Measurements from ENCODE around the gene SMIM27. TPM values are rescaled to one million over a fixed set of nuclear protein-coding genes. Genes with fewer than 3 reads are reported as not detected.

Gene SMIM27
- total and polyA plus RNA-seq, 11 donors, result 4.1 to 26.5 (median 14.2) TPM

DNA sequence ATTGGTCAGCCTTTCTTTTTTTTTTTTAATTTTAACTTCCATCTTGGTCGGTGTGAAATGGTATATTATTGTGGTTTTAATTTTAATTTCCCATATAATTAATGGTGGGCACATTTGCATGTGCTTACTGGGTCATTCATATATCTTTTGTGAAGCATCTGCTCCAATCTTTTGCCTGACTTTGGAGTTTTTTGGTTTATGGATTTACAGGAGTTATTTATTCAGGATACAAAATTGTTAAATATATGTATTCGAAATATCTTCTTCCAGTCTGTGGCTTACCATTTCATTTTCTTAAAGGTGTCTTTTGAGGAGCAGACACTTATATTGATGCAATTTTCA, 25.4 kb upstream of the SMIM27 start:
- no peak for TF ChIP-seq POLR2A (IDR thresholded peaks at IDR 0.05)
- TF ChIP-seq, protein P1, sequence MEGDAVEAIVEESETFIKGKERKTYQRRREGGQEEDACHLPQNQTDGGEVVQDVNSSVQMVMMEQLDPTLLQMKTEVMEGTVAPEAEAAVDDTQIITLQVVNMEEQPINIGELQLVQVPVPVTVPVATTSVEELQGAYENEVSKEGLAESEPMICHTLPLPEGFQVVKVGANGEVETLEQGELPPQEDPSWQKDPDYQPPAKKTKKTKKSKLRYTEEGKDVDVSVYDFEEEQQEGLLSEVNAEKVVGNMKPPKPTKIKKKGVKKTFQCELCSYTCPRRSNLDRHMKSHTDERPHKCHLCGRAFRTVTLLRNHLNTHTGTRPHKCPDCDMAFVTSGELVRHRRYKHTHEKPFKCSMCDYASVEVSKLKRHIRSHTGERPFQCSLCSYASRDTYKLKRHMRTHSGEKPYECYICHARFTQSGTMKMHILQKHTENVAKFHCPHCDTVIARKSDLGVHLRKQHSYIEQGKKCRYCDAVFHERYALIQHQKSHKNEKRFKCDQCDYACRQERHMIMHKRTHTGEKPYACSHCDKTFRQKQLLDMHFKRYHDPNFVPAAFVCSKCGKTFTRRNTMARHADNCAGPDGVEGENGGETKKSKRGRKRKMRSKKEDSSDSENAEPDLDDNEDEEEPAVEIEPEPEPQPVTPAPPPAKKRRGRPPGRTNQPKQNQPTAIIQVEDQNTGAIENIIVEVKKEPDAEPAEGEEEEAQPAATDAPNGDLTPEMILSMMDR (IDR thresholded peaks at IDR 0.05), result peak in 1 of 12 donors; percentile 5
- peaks cover 0 to 10% (median 0%) of the 10 kb centered on the region in 12 donors for H3K9me3 ChIP-seq
- H3K4me1 ChIP-seq, result peaks cover 4 to 47% (median 24%) of the 10 kb centered on the region in 12 donors
- DNase-seq (no peak), ATAC-seq (no peak)
- 17 to 21% (median 19%) methylated on average over 2 of the region's 2 CpGs for WGBS, 4 donors
- H3K27me3 ChIP-seq, result no peaks in the 10 kb centered on the region
- H3K4me3 ChIP-seq, result peak overlapping the region; percentile 55 to 80 (median 72)
- peaks cover 0 to 3% (median 0%) of the 10 kb centered on the region in 9 donors for H3K36me3 ChIP-seq
- intact Hi-C loops (cut with DNase I), result loop anchor here in 7 of 10 donors (1.0 to 10.0 kb wide), 13 partner anchors 24 to 152 kb away; partner anchors contain the start of genes ACO1 (in 3 of the 7) and NDUFB6 (in 2 of the 7)
- peak overlapping the region; percentile 43 to 95 (median 84) for H3K27ac ChIP-seq

DNA sequence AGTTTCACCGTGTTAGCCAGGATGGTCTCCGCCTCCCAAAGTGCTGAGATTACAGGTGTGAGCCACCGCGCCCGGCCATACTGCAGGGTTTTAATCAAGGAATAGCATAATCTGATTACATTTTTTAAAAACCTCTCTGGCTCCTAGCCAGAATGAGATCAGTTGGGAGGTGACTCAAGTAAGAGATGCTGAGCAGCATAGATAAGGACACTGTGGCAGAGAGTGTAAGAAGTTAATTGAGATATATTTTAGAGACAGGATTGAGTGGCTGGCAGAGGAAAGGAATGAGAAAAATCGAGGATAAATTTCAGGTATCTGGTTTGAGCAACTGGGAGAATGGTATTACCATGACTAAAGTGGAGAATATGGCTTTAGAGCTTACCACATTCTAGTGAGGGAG, 18.8 kb upstream of the SMIM27 start:
- DNase-seq, result no peak
- Histone ChIP-seq H3K4me3 (no peak overlapping the region), H3K27me3 (no peaks in the 10 kb centered on the region), H3K27ac (no peak overlapping the region), H3K36me3 (peaks cover 0 to 10% (median 0%) of the 10 kb centered on the region in 9 donors), H3K9me3 (peaks cover 0 to 10% (median 0%) of the 10 kb centered on the region in 12 donors), H3K4me1 (no peaks in the 10 kb centered on the region)
- TF ChIP-seq, protein P1 (IDR thresholded peaks at IDR 0.05), result no peak
- no peak for TF ChIP-seq POLR2A (IDR thresholded peaks at IDR 0.05)
- 96 to 98% (median 97%) methylated on average over 6 of the region's 6 CpGs for WGBS, 4 donors
- intact Hi-C loops (cut with DNase I), result no loop called here
- no peak for ATAC-seq

DNA sequence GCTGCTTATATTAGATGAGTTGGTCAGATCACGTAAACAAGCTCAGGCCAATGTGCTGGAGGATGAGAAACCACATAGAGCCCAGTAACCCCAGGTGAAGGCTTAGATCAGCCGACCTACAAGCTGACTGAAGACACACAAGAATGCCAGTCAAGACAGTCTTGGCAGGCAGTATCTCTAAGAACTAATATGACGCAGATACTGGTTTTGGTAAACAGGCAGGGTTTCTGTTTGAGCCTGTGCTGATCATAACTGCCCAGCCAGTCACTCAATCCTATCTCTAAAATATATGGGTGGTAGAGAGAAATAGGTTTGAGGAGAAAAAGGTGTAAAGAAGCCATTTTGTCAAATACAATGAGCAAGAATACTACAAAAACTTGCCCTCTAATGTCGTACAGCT, 18.3 kb upstream of the SMIM27 start:
- ATAC-seq (no peak), DNase-seq (no peak)
- no peaks in the 10 kb centered on the region for H3K27me3 ChIP-seq
- H3K27ac ChIP-seq, result no peak overlapping the region
- TF ChIP-seq, protein P1 (IDR thresholded peaks at IDR 0.05), result no peak
- no peak for TF ChIP-seq POLR2A (IDR thresholded peaks at IDR 0.05)
- peaks cover 0 to 10% (median 0%) of the 10 kb centered on the region in 12 donors for H3K9me3 ChIP-seq
- H3K36me3 ChIP-seq, result peaks cover 0 to 10% (median 0%) of the 10 kb centered on the region in 9 donors
- 95 to 97% (median 97%) methylated on average over 4 of the region's 4 CpGs for WGBS, 4 donors
- no peak overlapping the region for H3K4me3 ChIP-seq
- intact Hi-C loops (cut with DNase I), result no loop called here
- no peaks in the 10 kb centered on the region for H3K4me1 ChIP-seq

DNA sequence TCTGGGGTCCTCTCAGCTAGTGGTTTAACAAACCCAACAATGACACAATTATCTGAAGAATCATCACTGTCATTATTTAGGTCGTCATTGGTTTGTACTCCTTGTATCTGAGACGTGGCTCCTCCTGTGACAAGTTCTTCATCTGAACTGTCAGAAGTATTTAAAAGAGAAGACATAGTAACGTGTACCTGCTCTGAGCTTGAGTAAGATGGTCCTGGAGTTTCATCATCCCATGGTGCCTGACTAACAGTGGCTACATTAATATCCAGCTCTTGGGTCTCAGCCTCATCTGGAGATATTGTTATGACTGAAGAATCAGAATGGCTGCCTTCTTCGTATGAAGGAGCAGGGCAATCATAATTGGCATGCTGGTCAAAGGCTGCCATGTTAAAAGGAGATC, 9.1 kb upstream of the SMIM27 start:
- WGBS, 4 donors, result 93 to 96% (median 95%) methylated on average over 4 of the region's 4 CpGs
- H3K27ac ChIP-seq, result no peak overlapping the region
- no peaks in the 10 kb centered on the region for H3K9me3 ChIP-seq
- intact Hi-C loops (cut with DNase I), result loop anchor here in 1 of 10 donors (10.0 kb wide), 1 partner anchor 58 kb away; no protein-coding TSS in a partner anchor
- DNase-seq (no peak), ATAC-seq (no peak)
- H3K27me3 ChIP-seq, result no peaks in the 10 kb centered on the region
- H3K36me3 ChIP-seq, result peaks cover 0 to 67% (median 32%) of the 10 kb centered on the region in 9 donors
- peaks cover 0 to 8% (median 0%) of the 10 kb centered on the region in 12 donors for H3K4me1 ChIP-seq
- TF ChIP-seq, protein P1 (IDR thresholded peaks at IDR 0.05), result no peak
- no peak for TF ChIP-seq POLR2A (IDR thresholded peaks at IDR 0.05)
- no peak overlapping the region for H3K4me3 ChIP-seq

All from heart left ventricle (tissue), 16 donors.